K562 (cell line): Measurements from ENCODE around the gene DEDD2. TPM values are rescaled to one million over a fixed set of nuclear protein-coding genes. Genes with fewer than 3 reads are reported as not detected.

Source experiments
- ATAC-seq: fragments of 200-7000 bp; cut with Tn5 transposase; 3 replicates; pipeline ENCODE4 v1.9.1; 2020; ENCODE audit warnings: moderate library complexity
- BruUV-seq: library from RNA; stranded (reverse); fragments of 400-500 nt; replicated peaks from 2 replicates; lab custom pipeline; 2021; lab: Mats Ljungman, UMichigan
- CTCF ChIA-PET: fragments of 300-600 bp; formaldehyde crosslinking; extraction: SDS; loops from one replicate; lab custom pipeline; 2021; ENCODE audit warnings: low intra/inter-chr PET ratio; lab: Yijun Ruan, JAX
- POLR2A ChIA-PET: fragments of 300-600, 350-650 bp; sonication (Branson Sonifier 250); formaldehyde crosslinking; extraction: SDS; loops from one replicate; lab custom pipeline; 2021; ENCODE audit warnings: antibody characterized with exemption, inconsistent platforms; lab: Yijun Ruan, JAX
- DNase-seq, 4 experiments: peaks; one replicate each; pipeline versions ENCODE4 v3.0.0 to v3.0.0-alpha.2; 2011 to 2018; ENCODE audit warnings: low spot score in 3 of 4, mixed read lengths in 3 of 4; ENCODE audit errors: extremely low read depth in 1 of 4
- FAIRE-seq: peaks from 2 replicates; lab custom pipeline; 2011; peaks lifted over from hg19 to GRCh38; lab: Jason Lieb, UNC
- H2AFZ ChIP-seq: 2 replicates; pipeline ENCODE4 v1.6.0; 2011; ENCODE audit warnings: low read depth, low read length, control low read depth, inconsistent platforms
- H3K27ac ChIP-seq: fragments of 200-600 bp; 3 replicates; pipeline ENCODE4 v1.8.0; 2011; ENCODE audit warnings: low read depth, mild to moderate bottlenecking, control low read depth, inconsistent platforms, low read length, moderate library complexity, mixed read lengths; ENCODE audit errors: extremely low read depth
- H3K27me3 ChIP-seq, 2 experiments: fragments of 300-600 bp in 1 of 2; 2 replicates in 1 of 2; 3 replicates in 1 of 2; pipeline versions ENCODE4 v1.6.0 to v1.8.0; 2011; ENCODE audit warnings: inconsistent platforms in 2 of 2, low read length in 2 of 2, mild to moderate bottlenecking in 1 of 2, mixed read lengths in 1 of 2, moderate library complexity in 1 of 2; ENCODE audit not compliant: control insufficient read depth in 2 of 2, insufficient read depth in 2 of 2
- H3K36me3 ChIP-seq: fragments of 300-600 bp; 3 replicates; pipeline ENCODE4 v1.8.0; 2011; ENCODE audit warnings: mild to moderate bottlenecking, low read length, inconsistent platforms; ENCODE audit not compliant: control insufficient read depth, insufficient read depth
- H3K4me1 ChIP-seq, 2 experiments: fragments of 200-600 bp in 1 of 2; replicated peaks in 1 of 2; 2 replicates in 1 of 2; 3 replicates in 1 of 2; pipeline versions ENCODE4 v1.5.1 to v1.8.0; 2011; ENCODE audit warnings: inconsistent platforms in 2 of 2, low read length in 2 of 2, mild to moderate bottlenecking in 1 of 2, mixed read lengths in 1 of 2, moderate library complexity in 1 of 2; ENCODE audit not compliant: control insufficient read depth in 2 of 2, insufficient read depth in 2 of 2
- H3K4me2 ChIP-seq: 2 replicates; pipeline ENCODE4 v1.6.1; 2011; ENCODE audit warnings: low read length, control low read depth, inconsistent platforms, mixed read lengths; ENCODE audit not compliant: insufficient read depth
- H3K4me3 ChIP-seq: fragments of 200-600 bp; sonication (generic), shearing (Covaris generic); 2 replicates; pipeline ENCODE4 v1.5.1; 2016; ENCODE audit warnings: control low read depth, inconsistent platforms
- H3K79me2 ChIP-seq: fragments of 200-600 bp; 3 replicates; pipeline ENCODE4 v1.8.0; 2011; ENCODE audit warnings: low read length, inconsistent platforms; ENCODE audit not compliant: control insufficient read depth, insufficient read depth
- H3K9ac ChIP-seq, 2 experiments: 2 replicates each; pipeline versions ENCODE4 v1.6.0 to v1.6.1; 2011; ENCODE audit warnings: low read depth in 2 of 2, low read length in 2 of 2, control low read depth in 1 of 2, inconsistent platforms in 1 of 2, mild to moderate bottlenecking in 1 of 2, mixed read lengths in 1 of 2; ENCODE audit not compliant: insufficient read depth in 1 of 2
- H3K9me1 ChIP-seq: one replicate; pipeline ENCODE4 v1.6.0; 2011; ENCODE audit warnings: inconsistent platforms, mild to moderate bottlenecking, low read length, moderate library complexity; ENCODE audit not compliant: control insufficient read depth, insufficient read depth
- H3K9me3 ChIP-seq: replicated peaks from 2 replicates; pipeline ENCODE4 v1.5.1; 2011; ENCODE audit warnings: low read depth, low read length, inconsistent platforms; ENCODE audit not compliant: control insufficient read depth, insufficient read depth
- H4K20me1 ChIP-seq: replicated peaks from 2 replicates; pipeline ENCODE4 v1.6.1; 2011; ENCODE audit warnings: low read length, inconsistent platforms, mixed read lengths; ENCODE audit not compliant: control insufficient read depth, insufficient read depth
- CBFA2T3 ChIP-seq: fragments of 450-650 bp; IDR thresholded peaks from 2 replicates; pipeline ENCODE4 v1.6.1; 2017
- GATAD2A ChIP-seq: fragments of 450-650 bp; IDR thresholded peaks from 2 replicates; pipeline ENCODE4 v1.6.1; 2017
- HMG20A ChIP-seq: fragments of 450-650 bp; formaldehyde crosslinking; conservative IDR thresholded peaks from 2 replicates; pipeline ENCODE4 v1.4.0; 2020; ENCODE audit warnings: mild to moderate bottlenecking, mixed read lengths
- PTRF ChIP-seq: fragments of 450-650 bp; IDR thresholded peaks from 2 replicates; pipeline ENCODE4 v1.6.1; 2016; ENCODE audit warnings: mild to moderate bottlenecking, missing genetic modification characterization, missing compliant biosample characterization
- SAP30 ChIP-seq: fragments of 200-600 bp; sonication (generic); IDR thresholded peaks from 2 replicates; pipeline ENCODE4 v1.6.1; 2012; ENCODE audit warnings: borderline replicate concordance, low read depth, mild to moderate bottlenecking, moderate library complexity, low read length, control low read depth, inconsistent platforms; ENCODE audit not compliant: insufficient read depth, poor library complexity, severe bottlenecking
- SP1 ChIP-seq: sonication (generic); formaldehyde crosslinking; IDR thresholded peaks from 2 replicates; pipeline ENCODE4 v1.8.1; 2022; ENCODE audit warnings: mild to moderate bottlenecking, missing genetic modification reagents
- TBL1XR1 ChIP-seq, 2 experiments: IDR thresholded peaks; 2 replicates each; pipeline ENCODE4 v1.6.1; 2012; ENCODE audit warnings: improper control_type of control experiment in 2 of 2, low read length in 2 of 2, mild to moderate bottlenecking in 1 of 2
- XRCC4 ChIP-seq: IDR thresholded peaks from one replicate; pipeline ENCODE4 v1.6.1; 2011; ENCODE audit not compliant: insufficient read depth, insufficient read length; ENCODE audit errors: extremely low read depth
- WGBS: fragments of 100-300 bp; shearing (Covaris generic); methylation state at CpG from one replicate; pipeline ENCODE4 v1.1.6; 2016; ENCODE audit warnings: low coverage, mixed read lengths; ENCODE audit not compliant: insufficient coverage; ENCODE audit errors: missing lambda C conversion rate; 5-methylcytosine and 5-hydroxymethylcytosine counted together
- in situ Hi-C: fragments of 300-500 bp; cut with MboI; formaldehyde crosslinking; loops from 4 replicates; pipeline ENCODE4 v1.15.0; 2018; ENCODE audit warnings: inconsistent platforms, mixed read lengths
- intact Hi-C: fragments of 100-400 bp; cut with micrococcal nuclease; formaldehyde crosslinking; loops from 2 replicates; pipeline ENCODE4 v1.14.2; 2022
- polyA plus RNA-seq, 8 experiments: library from polyadenylated mRNA; depleted of rRNA in 4 of 8; stranded (reverse) in 5 of 8; unstranded in 3 of 8; fragments of >200 nt; fragmentation: Nextera tagmentation in 2 of 8; fragmentation: Illumina TruSeq in 1 of 8; extraction: Ambion mirVana in 2 of 8; extraction: Trizol in 1 of 8; gene quantifications; 2 replicates each; pipeline versions ENCODE4 v1.2.1 to v1.2.3, GENCODE V29; 2011 to 2014; ENCODE audit warnings: inconsistent platforms in 1 of 8, missing spikeins in 1 of 8
- total RNA-seq, 7 experiments: library from RNA; depleted of rRNA in 6 of 7; stranded (reverse); fragments of >200 nt in 6 of 7; fragmentation: Illumina TruSeq in 2 of 7; extraction: Trizol in 2 of 7; gene quantifications; 2 replicates each; pipeline versions ENCODE4 v1.2.1 to v1.2.3, GENCODE V29; 2011 to 2021; ENCODE audit warnings: low replicate concordance in 1 of 7
- TF ChIP-seq, protein P1 (sequence below): fragments of 450-650 bp; IDR thresholded peaks from 2 replicates; pipeline ENCODE4 v1.6.1; 2017; ENCODE audit warnings: antibody characterized with exemption

The DEDD2 gene
- total and polyA plus RNA-seq, 9 of the 15 experiments (the other 6 are each of a cell fraction or from before 2014, with no cell fraction given): 4.3 to 43.0 (median 29.2) TPM

- no peak overlapping the region for H2AFZ ChIP-seq
- H3K4me1 ChIP-seq: no peaks in the 10 kb centered on the region
- H3K79me2 ChIP-seq: no peaks in the 10 kb centered on the region
- H3K27me3 ChIP-seq: peaks cover 33 to 67% of the 10 kb centered on the region in 2 experiments
- no peaks in the 10 kb centered on the region; the same call in 1 of the 2 replicates for H4K20me1 ChIP-seq
- H3K9ac ChIP-seq: no peak overlapping the region
- in situ Hi-C loops: no loop called here
- no peaks in the 10 kb centered on the region for H3K36me3 ChIP-seq
- CTCF ChIA-PET: no interaction called here
- no peak overlapping the region for H3K27ac ChIP-seq
- H3K9me3 ChIP-seq: no peaks in the 10 kb centered on the region
- no peak for FAIRE-seq
- no peak overlapping the region for H3K4me2 ChIP-seq
- BruUV-seq: no TSS peak
- POLR2A ChIA-PET: interaction anchor here (0.6 kb wide), 1 partner anchor 393 kb away, joined by 3 read pairs; no protein-coding TSS in a partner anchor
- TF ChIP-seq SAP30 (no peak), GATAD2A (no peak), XRCC4 (no peak), HMG20A (CRISPR knock-in tag) (no peak), SP1 (CRISPR knock-in tag) (no peak), PTRF (no peak), CBFA2T3 (no peak), TBL1XR1 (IDR thresholded peaks at IDR 0.05; ENCODE audit: low read length in 2 of 2) (no peak)
- TF ChIP-seq, protein P1, sequence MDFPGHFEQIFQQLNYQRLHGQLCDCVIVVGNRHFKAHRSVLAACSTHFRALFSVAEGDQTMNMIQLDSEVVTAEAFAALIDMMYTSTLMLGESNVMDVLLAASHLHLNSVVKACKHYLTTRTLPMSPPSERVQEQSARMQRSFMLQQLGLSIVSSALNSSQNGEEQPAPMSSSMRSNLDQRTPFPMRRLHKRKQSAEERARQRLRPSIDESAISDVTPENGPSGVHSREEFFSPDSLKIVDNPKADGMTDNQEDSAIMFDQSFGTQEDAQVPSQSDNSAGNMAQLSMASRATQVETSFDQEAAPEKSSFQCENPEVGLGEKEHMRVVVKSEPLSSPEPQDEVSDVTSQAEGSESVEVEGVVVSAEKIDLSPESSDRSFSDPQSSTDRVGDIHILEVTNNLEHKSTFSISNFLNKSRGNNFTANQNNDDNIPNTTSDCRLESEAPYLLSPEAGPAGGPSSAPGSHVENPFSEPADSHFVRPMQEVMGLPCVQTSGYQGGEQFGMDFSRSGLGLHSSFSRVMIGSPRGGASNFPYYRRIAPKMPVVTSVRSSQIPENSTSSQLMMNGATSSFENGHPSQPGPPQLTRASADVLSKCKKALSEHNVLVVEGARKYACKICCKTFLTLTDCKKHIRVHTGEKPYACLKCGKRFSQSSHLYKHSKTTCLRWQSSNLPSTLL: no peak
- no peak overlapping the region for H3K4me3 ChIP-seq
- no peaks in the 10 kb centered on the region for H3K9me1 ChIP-seq
- 1% methylated on average over 7 of the region's 7 CpGs for WGBS
- ATAC-seq: no peak
- intact Hi-C loops: no loop called here
- DNase-seq: no peak
These were observed 51.2 kb downstream of the DEDD2 start for GRCh38 chr19:42166316-42166715.
